Stimulated activated CD4-positive, alpha-beta T cell treated with anti-CD3 and anti-CD28 coated beads, Interleukin-4, amount 100 ng/mL, for 24 hours (primary cell): ENCODE data around the gene CRYGC.

ENCODE experiments used
- DNase-seq: peaks from one replicate; pipeline ENCODE4 v3.0.0-alpha.2; 2020

The CRYGC gene

GRCh38 chr2:208092093-208092832 is 37.4 kb downstream of the CRYGC start:
- no peak for DNase-seq

GRCh38 chr2:208090420-208090819 is 39.2 kb downstream of the CRYGC start:
- no peak for DNase-seq

DNA sequence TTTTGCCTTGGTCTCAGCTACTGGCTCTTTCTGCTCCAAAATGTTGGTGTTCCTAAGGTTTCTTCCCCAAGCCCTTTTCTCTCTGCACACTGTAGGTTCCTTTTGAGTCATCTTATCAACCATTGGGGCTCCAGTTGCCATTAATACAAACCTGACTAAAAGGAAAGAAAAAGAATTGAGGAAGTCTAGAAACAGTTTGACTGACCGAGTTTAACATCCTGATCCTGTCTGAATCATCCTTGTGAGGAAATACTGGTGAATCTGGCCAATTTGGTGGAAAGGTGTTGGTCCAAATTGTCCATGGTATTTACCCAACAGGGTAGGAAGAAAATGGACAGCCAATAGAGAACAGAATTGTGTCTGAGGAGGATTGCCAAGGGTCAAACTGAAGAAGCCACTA is 43.6 kb downstream of the CRYGC start:
- no peak for DNase-seq

DNA sequence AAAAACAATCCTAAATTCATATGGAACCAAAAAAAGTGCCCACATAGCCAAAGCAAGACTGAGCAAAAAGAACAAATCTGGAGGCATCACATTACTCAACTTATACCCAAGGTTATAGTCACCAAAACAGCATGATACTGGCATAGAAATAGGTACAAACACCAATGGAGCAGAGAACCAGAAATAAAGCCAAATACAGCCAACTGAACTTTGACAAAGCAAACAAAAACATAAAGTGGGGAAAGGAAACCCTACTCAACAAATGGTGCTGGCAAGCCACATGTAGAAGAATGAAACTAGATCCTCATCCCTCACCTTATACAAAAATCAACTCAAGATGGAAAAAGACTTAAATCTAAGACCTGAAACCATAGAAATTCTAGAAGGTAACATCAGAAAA is 45.8 kb downstream of the CRYGC start:
- no peak for DNase-seq
